Erythroblast (primary cell): ENCODE measurements around the gene CFAP61.
"Not testable (repeated sequence)": the region's sequence is repeated elsewhere in the genome, so short reads cannot be mapped to it uniquely, and the experiment has no call there.

ENCODE experiments used
- DNase-seq, 2 experiments: peaks; one replicate each; lab custom pipeline; 2025; lab: John Stamatoyannopoulos, UW
- GATA1 ChIP-seq: IDR thresholded peaks from 2 replicates; pipeline ENCODE4 v1.6.1; 2011; ENCODE audit warnings: low read depth, mild to moderate bottlenecking, control low read depth, low read length, moderate library complexity
- POLR2A ChIP-seq: IDR thresholded peaks from 2 replicates; pipeline ENCODE4 v1.6.1; 2011; ENCODE audit warnings: mild to moderate bottlenecking, low read length

The CFAP61 gene

DNA sequence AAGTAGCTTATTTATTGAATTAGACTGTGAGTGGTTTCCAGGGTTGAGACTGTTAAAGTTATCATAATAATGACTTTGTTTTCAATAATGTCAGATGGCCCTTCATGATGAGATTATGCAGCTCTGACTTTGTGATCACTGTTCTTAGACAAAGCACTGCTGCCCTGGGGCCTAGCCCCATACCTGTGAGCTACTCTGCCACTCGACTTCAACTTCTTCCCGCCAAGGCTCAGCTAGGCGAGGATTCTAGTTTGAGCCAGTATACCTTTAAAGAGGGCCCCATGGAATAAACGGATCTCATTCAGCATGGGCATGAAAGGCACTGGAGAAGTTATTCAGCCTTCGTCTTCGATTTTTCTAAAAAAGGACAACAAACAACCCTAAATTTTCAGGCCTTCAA lies 270.6 kb downstream of the CFAP61 start:
- TF ChIP-seq GATA1 (no peak), POLR2A (no peak)
- no peak for DNase-seq

GRCh38 chr20:20327746-20328145 lies 275.4 kb downstream of the CFAP61 start:
- no peak for DNase-seq
- TF ChIP-seq POLR2A, result no peak
- TF ChIP-seq GATA1, result no peak

GRCh38 chr20:20329564-20329963 lies 277.2 kb downstream of the CFAP61 start:
- TF ChIP-seq POLR2A (no peak), GATA1 (no peak)

GRCh38 chr20:20331156-20331555 lies 278.8 kb downstream of the CFAP61 start:
- TF ChIP-seq GATA1 (no peak), POLR2A (no peak)
- no peak for DNase-seq

More at GRCh38 chr20:20329564-20329963, 277.2 kb downstream of the CFAP61 start:
- no peak for DNase-seq

DNA sequence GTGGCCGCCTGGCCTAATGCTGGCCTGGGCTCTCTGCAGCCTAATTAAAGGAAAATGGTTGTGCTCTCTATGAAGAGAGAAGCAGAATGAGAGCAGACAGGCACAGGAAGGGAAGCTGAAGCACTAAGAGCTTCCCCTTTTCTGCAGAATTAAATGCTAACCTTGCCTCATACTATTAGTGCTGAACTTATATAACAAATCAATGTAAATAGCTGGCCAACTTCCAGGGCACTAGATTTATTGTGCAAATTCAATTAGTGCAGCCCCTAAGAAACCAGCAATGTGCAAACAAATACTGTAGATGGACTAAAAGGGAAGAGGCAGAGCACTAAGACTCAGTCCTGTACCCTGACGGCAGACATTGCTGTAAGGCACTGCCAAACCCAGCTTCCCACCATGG lies 279.5 kb downstream of the CFAP61 start:
- no peak for TF ChIP-seq GATA1
- DNase-seq, result no peak

- no peak for TF ChIP-seq GATA1
- no peak for TF ChIP-seq POLR2A
- DNase-seq, result no peak
Measured at GRCh38 chr20:20333866-20334265, 281.5 kb downstream of the CFAP61 start.

DNA sequence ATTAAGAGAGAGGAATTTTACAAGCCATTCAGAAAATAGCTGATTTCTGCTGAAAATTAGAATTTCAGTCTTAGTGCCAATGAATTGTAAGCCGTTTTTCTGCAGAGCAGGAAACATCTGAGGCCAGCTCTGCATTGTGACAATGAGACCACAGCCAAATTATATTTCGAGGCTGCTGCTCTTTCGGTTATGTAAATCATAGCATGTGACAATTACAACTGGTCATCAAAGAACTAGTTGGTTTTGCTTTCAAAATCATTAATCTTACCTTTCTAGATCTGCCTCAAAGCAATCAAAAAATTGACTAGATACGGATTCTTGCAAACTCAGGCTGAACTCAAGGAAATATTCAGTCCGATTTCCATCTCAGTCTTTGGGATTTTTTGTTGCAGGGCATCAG lies 282.2 kb downstream of the CFAP61 start:
- no peak for DNase-seq
- TF ChIP-seq GATA1 (no peak), POLR2A (no peak)

- DNase-seq, result no peak
Measured at GRCh38 chr20:20338133-20338730, 285.9 kb downstream of the CFAP61 start.

DNA sequence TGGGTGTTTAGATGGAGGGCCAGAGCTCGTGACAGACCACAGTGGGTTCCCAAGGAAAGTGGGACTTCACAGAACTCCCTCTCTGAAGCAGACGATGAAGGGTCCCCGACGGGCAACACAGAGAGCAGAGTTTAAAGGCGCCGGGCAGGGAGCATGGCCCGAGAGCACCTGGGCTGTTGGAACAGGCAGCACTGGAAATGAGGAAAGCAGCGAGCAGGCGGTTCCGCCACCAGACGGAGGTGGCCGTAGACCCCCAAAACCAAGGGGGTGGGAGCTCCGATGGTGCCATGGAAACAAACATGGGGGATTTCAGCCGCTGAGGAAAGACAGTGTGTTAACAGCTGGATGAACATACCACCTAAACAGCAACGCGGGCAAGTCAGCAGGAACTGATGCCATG lies 288.1 kb downstream of the CFAP61 start:
- DNase-seq, result no peak
- TF ChIP-seq GATA1 (no peak), POLR2A (no peak)

More at GRCh38 chr20:20338133-20338730, 285.9 kb downstream of the CFAP61 start:
- TF ChIP-seq GATA1 (no peak), POLR2A (no peak)

GRCh38 chr20:20341371-20341770 lies 289.0 kb downstream of the CFAP61 start:
- DNase-seq, result no peak
- TF ChIP-seq GATA1 (no peak), POLR2A (no peak)

- TF ChIP-seq POLR2A (no peak), GATA1 (no peak)
- DNase-seq, result no peak
Measured at GRCh38 chr20:20342066-20342465, 289.7 kb downstream of the CFAP61 start.

DNA sequence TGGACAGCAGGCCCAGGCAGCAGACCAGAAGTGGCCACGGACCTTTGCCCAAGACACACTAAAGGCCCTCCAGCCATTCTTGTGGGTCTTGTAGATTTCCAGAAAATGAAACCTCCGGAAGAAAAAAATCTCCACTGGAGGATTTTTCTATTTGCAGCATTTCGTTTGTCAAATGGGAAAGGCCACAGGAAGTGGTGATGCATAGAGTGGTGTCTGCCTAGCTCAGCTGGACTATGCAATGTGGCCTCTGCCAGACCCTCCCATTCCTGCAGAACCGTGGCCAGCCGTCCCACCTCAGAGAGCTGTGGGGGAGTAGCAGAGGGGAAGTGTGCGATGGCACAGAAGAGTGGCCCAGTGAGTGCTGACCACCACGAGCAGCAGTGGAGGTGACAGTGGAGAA lies 291.6 kb downstream of the CFAP61 start:
- DNase-seq, result no peak
- no peak for TF ChIP-seq POLR2A
- no peak for TF ChIP-seq GATA1

DNA sequence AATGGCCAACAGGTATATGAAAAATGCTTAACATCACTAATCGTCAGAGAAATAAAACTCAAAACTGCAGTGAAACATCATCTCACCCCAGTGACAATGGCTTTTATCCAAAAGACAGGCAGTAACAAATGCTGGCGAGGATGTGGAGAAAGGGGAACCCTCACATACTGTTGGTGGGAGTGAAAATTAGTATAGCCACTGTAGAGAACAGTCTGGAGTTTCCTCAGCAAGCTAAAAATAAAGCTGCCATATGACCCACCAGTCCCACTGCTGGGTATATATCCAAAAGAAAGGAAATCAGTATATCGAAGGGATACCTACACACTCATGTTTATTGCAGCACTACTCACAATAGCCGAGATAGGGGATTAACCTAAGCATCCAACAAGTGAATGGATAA lies 292.1 kb downstream of the CFAP61 start:
- TF ChIP-seq GATA1, result no peak
- no peak for TF ChIP-seq POLR2A
- no peak for DNase-seq

DNA sequence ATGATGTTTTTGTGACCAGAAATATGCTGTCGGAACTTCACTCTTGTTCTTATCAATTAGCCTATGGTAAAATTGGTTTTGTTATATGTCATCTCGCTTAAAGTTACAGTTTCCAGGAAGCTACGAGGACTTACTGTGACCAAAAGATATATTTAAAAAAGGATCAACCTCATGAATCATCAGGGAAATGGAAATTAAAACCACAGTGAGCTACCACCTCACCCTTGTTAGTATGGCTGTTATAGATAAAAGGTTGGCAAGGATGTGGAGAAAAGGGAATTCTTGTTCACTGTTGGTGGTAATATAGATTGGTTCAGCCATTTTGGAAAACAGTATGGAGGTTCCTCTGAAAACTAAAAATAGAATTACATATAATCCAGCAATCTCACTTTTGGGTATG lies 301.2 kb downstream of the CFAP61 start:
- DNase-seq, result no peak
- TF ChIP-seq POLR2A (no peak), GATA1 (no peak)

DNA sequence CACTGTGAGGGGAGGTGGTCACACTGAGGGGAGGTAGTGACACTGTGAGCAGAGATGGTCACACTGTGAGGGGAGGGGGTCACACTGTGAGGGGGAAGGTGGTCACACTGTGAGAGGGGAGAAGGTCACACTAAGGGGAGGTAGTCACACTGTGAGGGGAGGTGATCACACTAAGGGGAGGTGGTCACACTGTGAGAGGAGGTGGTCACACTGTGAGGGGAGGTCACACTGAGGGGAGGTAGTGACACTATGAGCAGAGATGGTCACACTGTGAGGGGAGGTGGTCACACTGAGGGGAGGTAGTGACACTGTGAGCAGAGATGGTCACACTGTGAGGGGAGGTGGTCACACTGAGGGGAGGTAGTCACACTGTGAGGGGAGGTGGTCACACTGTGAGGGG lies 303.2 kb downstream of the CFAP61 start:
- DNase-seq, result not testable (repeated sequence)

GRCh38 chr20:20358801-20359200 lies 306.5 kb downstream of the CFAP61 start:
- DNase-seq, result no peak
- TF ChIP-seq POLR2A (no peak), GATA1 (no peak)
